Measurements from ENCODE around the gene ATXN1L.
"Not testable (repeated sequence)": the region's sequence is repeated elsewhere in the genome, so short reads cannot be mapped to it uniquely, and the experiment has no call there.

The ATXN1L gene

GRCh38 chr16:71859762-71860521, 14.2 kb downstream of the ATXN1L start:
- Histone ChIP-seq H4K20me1 (ENCODE audit: insufficient read depth) (no peaks in the 10 kb centered on the region), H2AFZ (ENCODE audit: low read depth) (no peak overlapping the region), H3K27ac (no peak overlapping the region), H3K4me2 (no peak overlapping the region), H3K36me3 (ENCODE audit: insufficient read depth) (no peaks in the 10 kb centered on the region), H3K27me3 (ENCODE audit: insufficient read depth, low read depth) (no peaks in the 10 kb centered on the region), H3K79me2 (ENCODE audit: insufficient read depth, low read depth) (0 out of 2 replicates have a peak, but pooled peaks cover 6% of the 10 kb centered on the region), H3K9ac (no peak overlapping the region), H3K4me3 (IDR thresholded peaks at IDR 0.05; ENCODE audit: insufficient read depth, low read depth, low read length) (no peak overlapping the region), H3K4me1 (ENCODE audit: low read depth, poor library complexity, severe bottlenecking) (no peaks in the 10 kb centered on the region)
- TF ChIP-seq CTCF (conservative IDR thresholded peaks at IDR 0.05; ENCODE audit: low read depth, low read length) = no peak

- Histone ChIP-seq H3K27ac (no peak overlapping the region), H3K36me3 (ENCODE audit: insufficient read depth) (no peaks in the 10 kb centered on the region), H2AFZ (ENCODE audit: low read depth) (no peak overlapping the region), H3K4me1 (ENCODE audit: low read depth, poor library complexity, severe bottlenecking) (no peaks in the 10 kb centered on the region), H3K4me2 (no peak overlapping the region), H4K20me1 (ENCODE audit: insufficient read depth) (no peaks in the 10 kb centered on the region), H3K4me3 (IDR thresholded peaks at IDR 0.05; ENCODE audit: insufficient read depth, low read depth, low read length) (no peak overlapping the region), H3K79me2 (ENCODE audit: insufficient read depth, low read depth) (no peaks in the 10 kb centered on the region), H3K9ac (no peak overlapping the region), H3K27me3 (ENCODE audit: insufficient read depth, low read depth) (no peaks in the 10 kb centered on the region)
- TF ChIP-seq CTCF (conservative IDR thresholded peaks at IDR 0.05; ENCODE audit: low read depth, low read length) = no peak
Measured at GRCh38 chr16:71863995-71864394, 18.2 kb downstream of the ATXN1L start.

- H3K4me2 ChIP-seq = no peak overlapping the region
- no peak for TF ChIP-seq CTCF (conservative IDR thresholded peaks at IDR 0.05; ENCODE audit: low read depth, low read length)
Measured at GRCh38 chr16:71865173-71865863, 19.5 kb downstream of the ATXN1L start.

GRCh38 chr16:71867175-71867574, 21.4 kb downstream of the ATXN1L start:
- H3K4me3 ChIP-seq (IDR thresholded peaks at IDR 0.05; ENCODE audit: insufficient read depth, low read depth, low read length); H3K27ac ChIP-seq; H3K4me1 ChIP-seq (ENCODE audit: low read depth, poor library complexity, severe bottlenecking); H3K27me3 ChIP-seq (ENCODE audit: insufficient read depth, low read depth); H3K36me3 ChIP-seq (ENCODE audit: insufficient read depth); H3K79me2 ChIP-seq (ENCODE audit: insufficient read depth, low read depth); H3K4me2 ChIP-seq; H3K9ac ChIP-seq; H4K20me1 ChIP-seq (ENCODE audit: insufficient read depth); H2AFZ ChIP-seq (ENCODE audit: low read depth): not testable (repeated sequence)

More at GRCh38 chr16:71865173-71865863, 19.5 kb downstream of the ATXN1L start:
- Histone ChIP-seq H3K27ac (no peak overlapping the region), H3K9ac (no peak overlapping the region), H3K4me3 (IDR thresholded peaks at IDR 0.05; ENCODE audit: insufficient read depth, low read depth, low read length) (no peak overlapping the region), H4K20me1 (ENCODE audit: insufficient read depth) (no peaks in the 10 kb centered on the region), H3K27me3 (ENCODE audit: insufficient read depth, low read depth) (no peaks in the 10 kb centered on the region), H2AFZ (ENCODE audit: low read depth) (no peak overlapping the region), H3K36me3 (ENCODE audit: insufficient read depth) (no peaks in the 10 kb centered on the region), H3K79me2 (ENCODE audit: insufficient read depth, low read depth) (no peaks in the 10 kb centered on the region), H3K4me1 (ENCODE audit: low read depth, poor library complexity, severe bottlenecking) (no peaks in the 10 kb centered on the region)

- H3K4me2 ChIP-seq = no peak overlapping the region
- no peaks in the 10 kb centered on the region for H3K36me3 ChIP-seq (ENCODE audit: insufficient read depth)
- no peak overlapping the region for H2AFZ ChIP-seq (ENCODE audit: low read depth)
- TF ChIP-seq CTCF (conservative IDR thresholded peaks at IDR 0.05; ENCODE audit: low read depth, low read length) = no peak
- no peaks in the 10 kb centered on the region for H3K79me2 ChIP-seq (ENCODE audit: insufficient read depth, low read depth)
- H4K20me1 ChIP-seq (ENCODE audit: insufficient read depth) = no peaks in the 10 kb centered on the region
- no peak overlapping the region for H3K27ac ChIP-seq
- H3K4me1 ChIP-seq (ENCODE audit: low read depth, poor library complexity, severe bottlenecking) = no peaks in the 10 kb centered on the region
- H3K4me3 ChIP-seq (IDR thresholded peaks at IDR 0.05; ENCODE audit: insufficient read depth, low read depth, low read length) = no peak overlapping the region
- H3K9ac ChIP-seq = no peak overlapping the region
- H3K27me3 ChIP-seq (ENCODE audit: insufficient read depth, low read depth) = no peaks in the 10 kb centered on the region
Measured at GRCh38 chr16:71867939-71868338, 22.2 kb downstream of the ATXN1L start.

All from KMS-11 (cell line).